Testis (tissue), 2 donors: ENCODE measurements around the gene SLC25A29.
"Not testable (repeated sequence)": the region's sequence is repeated elsewhere in the genome, so short reads cannot be mapped to it uniquely, and the experiment has no call there.

Source experiments
- CTCF ChIP-seq, 3 experiments: fragments of 450-650 bp in 2 of 3; fragments of 200-600 bp in 1 of 3; sonication (generic) in 1 of 3; IDR thresholded peaks; one replicate each; pipeline ENCODE4 v1.5.1; 2016 to 2019; ENCODE audit warnings: antibody characterized with exemption in 3 of 3, mild to moderate bottlenecking in 2 of 3, moderate library complexity in 1 of 3
- POLR2A ChIP-seq: fragments of 450-650 bp; IDR thresholded peaks from one replicate; pipeline ENCODE4 v1.6.1; 2017; ENCODE audit warnings: antibody characterized with exemption, mild to moderate bottlenecking, moderate library complexity

GRCh38 chr14:100342826-100343225 lies 36.6 kb upstream of the SLC25A29 start:
- not testable (repeated sequence) for TF ChIP-seq CTCF (IDR thresholded peaks at IDR 0.05); POLR2A
